HG03039 (cell line): Measurements from ENCODE around the gene PAPSS1.

Experiments
- ATAC-seq: cut with Tn5 transposase; IDR thresholded peaks from one replicate; pipeline ENCODE4 v1.9.1; 2021; ENCODE audit warnings: mild to moderate bottlenecking, moderate library complexity; ENCODE audit not compliant: unreplicated experiment

Gene PAPSS1

GRCh38 chr4:107630185-107630705, 89.8 kb downstream of the PAPSS1 start:
- ATAC-seq, result no peak

GRCh38 chr4:107629318-107629717, 90.7 kb downstream of the PAPSS1 start:
- ATAC-seq, result no peak

GRCh38 chr4:107625391-107625902, 94.6 kb downstream of the PAPSS1 start:
- no peak for ATAC-seq

- ATAC-seq, result no peak
Observed at GRCh38 chr4:107624024-107624423, 96.0 kb downstream of the PAPSS1 start.

- ATAC-seq, result no peak
Observed at GRCh38 chr4:107622006-107622405, 98.0 kb downstream of the PAPSS1 start.

GRCh38 chr4:107619731-107620130, 100.3 kb downstream of the PAPSS1 start:
- no peak for ATAC-seq

GRCh38 chr4:107619066-107619465, 101.0 kb downstream of the PAPSS1 start:
- ATAC-seq, result no peak

- no peak for ATAC-seq
Observed at GRCh38 chr4:107618656-107619055, 101.4 kb downstream of the PAPSS1 start.

- no peak for ATAC-seq
Observed at GRCh38 chr4:107616838-107617389, 103.1 kb downstream of the PAPSS1 start.

- no peak for ATAC-seq
Observed at GRCh38 chr4:107615809-107616208, 104.2 kb downstream of the PAPSS1 start.

GRCh38 chr4:107603430-107603829, 116.6 kb downstream of the PAPSS1 start:
- no peak for ATAC-seq

- ATAC-seq, result no peak
Observed at GRCh38 chr4:107600983-107601382, 119.1 kb downstream of the PAPSS1 start.

- no peak for ATAC-seq
Observed at GRCh38 chr4:107600436-107600835, 119.6 kb downstream of the PAPSS1 start.

GRCh38 chr4:107599841-107600240, 120.2 kb downstream of the PAPSS1 start:
- ATAC-seq, result no peak

GRCh38 chr4:107593230-107593629, 126.8 kb downstream of the PAPSS1 start:
- no peak for ATAC-seq

GRCh38 chr4:107592519-107592918, 127.5 kb downstream of the PAPSS1 start:
- ATAC-seq, result no peak

- ATAC-seq, result no peak
Observed at GRCh38 chr4:107589269-107589668, 130.8 kb downstream of the PAPSS1 start.

- no peak for ATAC-seq
Observed at GRCh38 chr4:107586371-107586770, 133.7 kb downstream of the PAPSS1 start.

- ATAC-seq, result no peak
Observed at GRCh38 chr4:107579099-107579498, 140.9 kb downstream of the PAPSS1 start.

- ATAC-seq, result no peak
Observed at GRCh38 chr4:107578321-107578720, 141.7 kb downstream of the PAPSS1 start.

GRCh38 chr4:107577743-107578142, 142.3 kb downstream of the PAPSS1 start:
- ATAC-seq, result no peak

GRCh38 chr4:107575243-107575642, 144.8 kb downstream of the PAPSS1 start:
- no peak for ATAC-seq

GRCh38 chr4:107572281-107572680, 147.8 kb downstream of the PAPSS1 start:
- no peak for ATAC-seq
